Transverse colon (tissue), 4 donors: ENCODE results near the gene GOSR1.
"Not testable (repeated sequence)": the region's sequence is repeated elsewhere in the genome, so short reads cannot be mapped to it uniquely, and the experiment has no call there.

ENCODE experiments used
- EP300 ChIP-seq: sonication (generic); formaldehyde crosslinking; IDR thresholded peaks from one replicate; pipeline ENCODE4 v1.6.1; 2017; ENCODE audit warnings: antibody characterized with exemption, low read depth
- POLR2AphosphoS5 ChIP-seq, 3 donors: sonication (generic); formaldehyde crosslinking; IDR thresholded peaks; one replicate each; pipeline ENCODE4 v1.6.1; 2016; ENCODE audit warnings: antibody characterized with exemption in 3 of 3
- TF ChIP-seq, protein P1 (sequence below), 5 experiments: fragments of 200-600 bp in 3 of 5; fragments of 450-650 bp in 2 of 5; sonication (generic) in 3 of 5; IDR thresholded peaks; 1 replicate in 2 of 5; 2 replicates in 3 of 5; pipeline ENCODE4 v1.5.1; 2016 to 2017; ENCODE audit warnings: antibody characterized with exemption in 5 of 5, inconsistent platforms in 3 of 5, mild to moderate bottlenecking in 2 of 5, moderate library complexity in 1 of 5

DNA sequence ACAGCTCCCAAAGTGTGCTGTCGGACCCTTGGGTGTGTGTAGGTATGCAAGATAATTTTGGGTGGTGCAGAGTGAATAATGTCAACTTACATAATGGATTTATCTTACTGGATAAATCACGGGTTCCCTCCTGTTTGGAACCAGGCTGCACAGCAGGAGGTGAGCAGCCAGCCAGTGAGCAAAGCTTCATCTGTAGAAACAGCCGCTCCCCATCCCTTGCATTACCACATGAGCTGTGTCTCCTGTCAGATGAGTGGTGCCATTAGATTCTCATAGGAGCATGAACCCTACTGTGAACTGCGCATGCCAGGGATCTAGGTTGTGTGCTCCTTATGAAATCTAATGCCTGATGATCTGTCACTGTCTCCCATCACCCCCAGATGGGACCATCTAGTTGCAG is 72.0 kb downstream of the GOSR1 start:
- not testable (repeated sequence) for TF ChIP-seq POLR2AphosphoS5 (IDR thresholded peaks at IDR 0.05); EP300
- TF ChIP-seq, protein P1, sequence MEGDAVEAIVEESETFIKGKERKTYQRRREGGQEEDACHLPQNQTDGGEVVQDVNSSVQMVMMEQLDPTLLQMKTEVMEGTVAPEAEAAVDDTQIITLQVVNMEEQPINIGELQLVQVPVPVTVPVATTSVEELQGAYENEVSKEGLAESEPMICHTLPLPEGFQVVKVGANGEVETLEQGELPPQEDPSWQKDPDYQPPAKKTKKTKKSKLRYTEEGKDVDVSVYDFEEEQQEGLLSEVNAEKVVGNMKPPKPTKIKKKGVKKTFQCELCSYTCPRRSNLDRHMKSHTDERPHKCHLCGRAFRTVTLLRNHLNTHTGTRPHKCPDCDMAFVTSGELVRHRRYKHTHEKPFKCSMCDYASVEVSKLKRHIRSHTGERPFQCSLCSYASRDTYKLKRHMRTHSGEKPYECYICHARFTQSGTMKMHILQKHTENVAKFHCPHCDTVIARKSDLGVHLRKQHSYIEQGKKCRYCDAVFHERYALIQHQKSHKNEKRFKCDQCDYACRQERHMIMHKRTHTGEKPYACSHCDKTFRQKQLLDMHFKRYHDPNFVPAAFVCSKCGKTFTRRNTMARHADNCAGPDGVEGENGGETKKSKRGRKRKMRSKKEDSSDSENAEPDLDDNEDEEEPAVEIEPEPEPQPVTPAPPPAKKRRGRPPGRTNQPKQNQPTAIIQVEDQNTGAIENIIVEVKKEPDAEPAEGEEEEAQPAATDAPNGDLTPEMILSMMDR (IDR thresholded peaks at IDR 0.05), result not testable (repeated sequence)
